SU-DHL-6 (cell line): ENCODE measurements around the gene COL18A1.

ENCODE experiments used
- H2AFZ ChIP-seq: fragments of 200-600 bp; sonication (generic); 2 replicates; pipeline ENCODE4 v1.6.1; 2014; ENCODE audit warnings: low read depth, mild to moderate bottlenecking, moderate library complexity, mixed read lengths, antibody characterized with exemption, low read length; ENCODE audit not compliant: severe bottlenecking
- H3F3A ChIP-seq: fragments of 200-600 bp; shearing (Covaris generic); 2 replicates; pipeline ENCODE4 v1.6.0; 2016; ENCODE audit warnings: antibody characterized with exemption, mild to moderate bottlenecking; ENCODE audit not compliant: insufficient read depth
- H3K27ac ChIP-seq: fragments of 200-600 bp; sonication (generic); 2 replicates; pipeline ENCODE4 v1.5.1; 2016; ENCODE audit warnings: low read depth, mild to moderate bottlenecking, low read length, moderate library complexity, mixed read lengths
- H3K27me3 ChIP-seq: fragments of 200-600 bp; sonication (generic), shearing (Covaris generic); 2 replicates; pipeline ENCODE4 v1.6.0; 2014; ENCODE audit warnings: mild to moderate bottlenecking, low read length
- H3K36me3 ChIP-seq: fragments of 200-600 bp; sonication (generic); 2 replicates; pipeline ENCODE4 v1.6.1; 2014; ENCODE audit warnings: mild to moderate bottlenecking, low read length, mixed read lengths
- H3K4me2 ChIP-seq: fragments of 300-600, 200-600 bp; shearing (Covaris generic), sonication (generic); 2 replicates; pipeline ENCODE4 v1.6.0; 2014; ENCODE audit warnings: low read length, low read depth, mild to moderate bottlenecking; ENCODE audit not compliant: poor library complexity, severe bottlenecking
- H3K4me3 ChIP-seq: fragments of 200-600 bp; sonication (generic); 2 replicates; pipeline ENCODE4 v1.5.1; 2014; ENCODE audit warnings: antibody characterized with exemption, low read length, mild to moderate bottlenecking, mixed read lengths; ENCODE audit not compliant: insufficient read depth, poor library complexity, severe bottlenecking
- H3K79me2 ChIP-seq: fragments of 200-600 bp; sonication (generic); 2 replicates; pipeline ENCODE4 v1.6.1; 2014; ENCODE audit warnings: mild to moderate bottlenecking, low read length, moderate library complexity; ENCODE audit not compliant: insufficient read depth
- H3K9ac ChIP-seq: fragments of 200-600 bp; sonication (generic); 2 replicates; pipeline ENCODE4 v1.7.0; 2014; ENCODE audit warnings: mild to moderate bottlenecking, low read length
- H3K9me2 ChIP-seq: fragments of 200-600 bp; sonication (generic); replicated peaks from 2 replicates; pipeline ENCODE4 v1.6.1; 2014; ENCODE audit warnings: low read length; ENCODE audit not compliant: insufficient read depth
- H3K9me3 ChIP-seq: fragments of 200-600 bp; sonication (generic); 2 replicates; pipeline ENCODE4 v1.6.1; 2014; ENCODE audit warnings: low read length, mixed read lengths; ENCODE audit not compliant: insufficient read depth
- H4K20me1 ChIP-seq: fragments of 200-600 bp; sonication (generic); 2 replicates; pipeline ENCODE4 v1.6.1; 2014; ENCODE audit warnings: low read depth, mild to moderate bottlenecking, antibody characterized with exemption, low read length, moderate library complexity, mixed read lengths
- CTCF ChIP-seq: fragments of 200-600 bp; sonication (generic); IDR thresholded peaks from one replicate; pipeline ENCODE4 v1.5.1; 2017; ENCODE audit warnings: antibody characterized with exemption, mild to moderate bottlenecking, low read length, moderate library complexity; ENCODE audit not compliant: insufficient read depth, poor library complexity, severe bottlenecking
- EZH2phosphoT487 ChIP-seq: fragments of 200-600 bp; sonication (generic), shearing (Covaris generic); conservative IDR thresholded peaks from 2 replicates; pipeline ENCODE4 v1.6.1; 2018; ENCODE audit warnings: mild to moderate bottlenecking, antibody characterized with exemption, low read length, moderate library complexity, mixed read lengths

COL18A1 gene

DNA sequence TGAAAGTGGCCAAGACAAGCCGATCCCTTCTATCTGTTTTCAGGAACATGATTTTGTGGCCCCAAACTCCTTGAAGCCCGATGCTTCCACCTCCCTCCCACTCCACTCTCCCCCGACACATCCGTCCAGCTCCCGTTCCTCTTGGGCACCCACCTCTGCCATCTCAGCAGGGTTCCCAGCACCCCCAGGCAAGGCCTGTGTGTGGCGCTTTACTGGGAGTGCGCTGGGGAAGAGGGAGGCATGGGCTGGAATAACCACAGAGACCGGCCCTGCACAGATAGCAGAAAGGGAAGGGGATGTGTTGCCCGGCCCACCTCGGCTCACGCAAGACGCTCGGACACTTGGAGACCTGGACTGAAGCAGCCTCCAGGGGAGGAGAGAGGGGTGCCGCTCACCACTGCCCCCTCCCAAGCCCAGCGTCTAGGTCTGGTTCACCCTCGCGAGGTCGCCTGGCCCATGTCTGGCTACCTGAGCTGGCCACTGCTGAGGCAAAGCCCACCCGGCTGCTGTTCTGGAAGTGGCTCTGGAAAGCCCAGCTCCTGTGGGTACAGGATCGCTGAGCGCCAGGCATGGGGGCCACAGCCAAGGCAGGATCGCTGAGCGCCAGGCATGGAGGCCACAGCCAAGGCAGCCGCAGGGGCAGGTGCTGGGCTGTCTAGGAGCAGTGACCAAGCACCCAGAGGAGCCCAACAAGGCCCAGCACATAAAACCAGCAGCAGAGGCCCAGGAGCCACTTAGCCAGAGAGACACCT is 23.8 kb upstream of the COL18A1 start:
- H3K36me3 ChIP-seq = no peaks in the 10 kb centered on the region
- no peaks in the 10 kb centered on the region for H3K9me3 ChIP-seq
- H3K9ac ChIP-seq = no peak overlapping the region
- H2AFZ ChIP-seq = no peak overlapping the region
- no peaks in the 10 kb centered on the region for H3K79me2 ChIP-seq
- TF ChIP-seq CTCF (no peak), EZH2phosphoT487 (no peak)
- no peaks in the 10 kb centered on the region for H3K27me3 ChIP-seq
- H4K20me1 ChIP-seq = no peaks in the 10 kb centered on the region
- no peak overlapping the region for H3K4me2 ChIP-seq
- H3K4me3 ChIP-seq = no peak overlapping the region
- H3K27ac ChIP-seq = no peak overlapping the region
- H3K9me2 ChIP-seq = no peaks in the 10 kb centered on the region
- H3F3A ChIP-seq = no peaks in the 10 kb centered on the region

DNA sequence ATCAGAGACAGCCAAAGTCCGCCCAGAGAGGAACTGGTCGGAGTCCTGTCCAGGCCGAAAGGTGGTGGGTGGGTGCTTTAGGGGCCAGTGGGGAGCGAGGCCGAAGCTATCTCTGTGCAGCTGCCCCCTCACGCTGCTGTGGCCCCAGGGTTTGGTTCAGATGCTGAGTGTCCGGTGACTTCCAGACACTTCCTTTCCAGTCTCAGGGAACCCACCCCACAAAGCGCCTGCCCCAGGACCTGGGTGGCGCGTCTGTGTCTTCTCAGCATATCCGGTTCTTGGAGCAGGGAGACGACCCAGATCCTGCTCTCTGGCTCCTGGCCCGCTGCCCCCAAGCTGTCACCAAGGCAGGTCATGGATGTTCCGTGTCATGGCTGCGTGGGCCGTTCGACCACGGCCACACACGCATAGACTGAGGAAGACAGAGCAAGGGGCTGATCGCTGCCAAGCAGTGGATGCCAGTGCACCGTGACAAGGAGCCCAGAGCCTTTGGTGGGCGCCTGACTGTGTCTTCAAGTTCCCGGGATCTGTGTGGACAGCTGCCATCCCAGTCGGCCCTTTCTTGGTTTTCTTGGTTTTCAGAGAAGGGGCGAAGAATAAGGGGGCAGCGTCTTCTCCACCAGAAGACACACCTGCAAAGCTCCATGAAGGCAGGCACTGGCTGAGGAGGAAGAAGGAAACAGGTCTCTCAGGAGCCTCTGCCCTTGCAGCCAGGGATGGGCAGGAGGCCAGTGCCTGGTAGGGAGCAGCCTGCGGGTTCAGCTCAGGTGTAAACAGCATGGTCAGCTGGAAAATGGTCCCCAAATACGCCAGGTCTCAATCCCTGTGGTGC is 22.9 kb upstream of the COL18A1 start:
- TF ChIP-seq CTCF = no peak
- TF ChIP-seq EZH2phosphoT487 = no peak
- Histone ChIP-seq H3K9ac (no peak overlapping the region), H3K27ac (no peak overlapping the region), H4K20me1 (no peaks in the 10 kb centered on the region), H3K27me3 (no peaks in the 10 kb centered on the region), H3K4me3 (no peak overlapping the region), H3K79me2 (no peaks in the 10 kb centered on the region), H3K36me3 (no peaks in the 10 kb centered on the region), H3K9me2 (no peaks in the 10 kb centered on the region), H2AFZ (no peak overlapping the region), H3F3A (no peaks in the 10 kb centered on the region), H3K4me2 (no peak overlapping the region), H3K9me3 (no peaks in the 10 kb centered on the region)

DNA sequence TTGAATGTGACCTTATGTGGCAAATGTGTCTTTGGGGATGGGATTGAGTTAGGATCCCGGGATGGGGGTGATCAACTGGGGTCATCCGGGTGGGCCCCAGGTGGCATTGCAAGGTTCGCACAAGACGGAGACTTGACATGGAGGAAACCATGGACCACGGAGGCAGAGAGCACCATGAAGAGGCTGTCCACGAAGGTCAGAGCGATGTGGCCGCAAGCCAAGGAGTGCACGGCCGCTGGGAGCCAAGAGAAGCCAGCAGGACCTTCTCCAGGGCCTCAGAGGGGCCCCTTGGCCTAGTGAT is 22.3 kb upstream of the COL18A1 start:
- TF ChIP-seq EZH2phosphoT487 (no peak), CTCF (no peak)
- H4K20me1 ChIP-seq = no peaks in the 10 kb centered on the region
- H3K36me3 ChIP-seq = no peaks in the 10 kb centered on the region
- H3K9me2 ChIP-seq = no peaks in the 10 kb centered on the region
- no peak overlapping the region for H2AFZ ChIP-seq
- H3K4me3 ChIP-seq = no peak overlapping the region
- no peak overlapping the region for H3K9ac ChIP-seq
- no peak overlapping the region for H3K4me2 ChIP-seq
- no peaks in the 10 kb centered on the region for H3K9me3 ChIP-seq
- no peak overlapping the region for H3K27ac ChIP-seq
- H3K27me3 ChIP-seq = no peaks in the 10 kb centered on the region
- H3K79me2 ChIP-seq = no peaks in the 10 kb centered on the region
- H3F3A ChIP-seq = no peaks in the 10 kb centered on the region
